ENCODE data around the gene EID3.

- TF ChIP-seq CTCF (conservative IDR thresholded peaks at IDR 0.05 in 1 of 2, IDR thresholded peaks at IDR 0.05 in 1 of 2; ENCODE audit: low read depth in 1 of 2, low read length in 2 of 2) (no peak), EZH2 (IDR thresholded peaks at IDR 0.05; ENCODE audit: low read length, missing control alignments) (no peak)
Measured at GRCh38 chr12:104312654-104313053, 9.1 kb downstream of the EID3 start.

Measured in fibroblast of lung (primary cell).